HG02642 (cell line): ENCODE results near the gene WLS.

Source experiments
- ATAC-seq: cut with Tn5 transposase; IDR thresholded peaks from one replicate; pipeline ENCODE4 v1.9.1; 2021; ENCODE audit warnings: mild to moderate bottlenecking; ENCODE audit not compliant: unreplicated experiment, poor library complexity

Gene WLS

DNA sequence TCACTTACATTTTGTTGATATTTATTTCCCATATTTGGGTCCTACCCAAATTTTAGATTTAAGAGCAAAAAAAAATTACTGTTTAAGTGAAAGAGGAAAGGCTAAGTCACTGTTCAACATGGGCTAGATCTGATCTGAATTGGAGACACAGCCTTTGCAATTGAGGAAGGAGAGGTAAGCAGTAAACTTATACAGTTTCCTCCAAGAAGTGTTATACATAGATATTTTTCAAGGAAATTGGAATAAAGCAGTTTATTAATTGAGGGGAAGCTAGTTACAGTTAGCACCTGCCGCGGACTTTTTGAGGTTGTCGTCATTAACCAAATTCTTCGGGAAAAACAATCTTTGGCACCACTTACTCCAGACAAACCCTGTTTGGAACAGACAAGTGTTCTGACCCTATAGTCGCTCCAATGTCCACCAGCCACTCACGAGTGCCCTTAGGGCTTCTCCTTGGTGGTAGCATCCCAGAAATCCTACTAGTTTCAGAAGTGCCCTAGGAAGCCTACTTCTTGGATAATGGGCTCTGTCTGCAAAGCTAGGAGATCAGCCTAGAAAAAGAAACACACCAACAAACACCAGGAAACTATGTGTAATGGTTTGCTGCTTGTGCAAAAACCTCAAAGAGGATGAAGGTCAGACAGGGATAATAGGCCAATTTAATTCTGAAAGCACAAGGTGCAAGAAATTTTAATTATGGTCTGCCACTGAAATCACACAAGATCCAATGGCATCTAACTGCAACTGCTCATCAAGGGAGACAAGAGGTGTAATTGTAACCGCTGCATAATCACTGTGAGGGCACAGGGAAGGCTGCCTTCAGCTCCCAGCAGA, 2.5 kb downstream of the WLS start:
- no peak for ATAC-seq

DNA sequence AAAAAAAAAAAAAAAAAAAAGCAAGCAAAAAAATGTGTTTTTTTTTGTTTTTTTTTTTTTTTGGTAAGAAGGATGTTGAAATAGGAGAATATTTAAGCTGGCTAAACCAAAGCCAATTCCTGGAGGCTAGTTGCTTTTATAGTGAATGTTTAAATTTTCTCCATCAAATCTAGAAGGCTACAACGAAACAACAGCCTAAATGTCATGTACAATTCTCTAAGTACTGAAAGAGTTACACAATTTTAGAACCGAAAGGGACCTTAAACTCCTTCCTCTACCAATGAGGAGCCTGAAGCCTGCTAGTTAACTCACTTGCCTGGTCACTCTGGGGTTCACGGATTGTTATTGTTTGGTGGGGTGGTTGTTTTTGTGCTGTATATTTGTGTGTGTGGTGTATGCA, 3.5 kb downstream of the WLS start:
- ATAC-seq: no peak

GRCh38 chr1:68227598-68227997, 4.7 kb downstream of the WLS start:
- no peak for ATAC-seq

GRCh38 chr1:68225781-68226180, 6.5 kb downstream of the WLS start:
- no peak for ATAC-seq

GRCh38 chr1:68223687-68224086, 8.6 kb downstream of the WLS start:
- ATAC-seq: no peak

GRCh38 chr1:68221980-68222373, 10.3 kb downstream of the WLS start:
- ATAC-seq: no peak

- ATAC-seq: no peak
Measured at GRCh38 chr1:68221001-68221979, 11.0 kb downstream of the WLS start.

GRCh38 chr1:68220420-68220819, 11.9 kb downstream of the WLS start:
- no peak for ATAC-seq

DNA sequence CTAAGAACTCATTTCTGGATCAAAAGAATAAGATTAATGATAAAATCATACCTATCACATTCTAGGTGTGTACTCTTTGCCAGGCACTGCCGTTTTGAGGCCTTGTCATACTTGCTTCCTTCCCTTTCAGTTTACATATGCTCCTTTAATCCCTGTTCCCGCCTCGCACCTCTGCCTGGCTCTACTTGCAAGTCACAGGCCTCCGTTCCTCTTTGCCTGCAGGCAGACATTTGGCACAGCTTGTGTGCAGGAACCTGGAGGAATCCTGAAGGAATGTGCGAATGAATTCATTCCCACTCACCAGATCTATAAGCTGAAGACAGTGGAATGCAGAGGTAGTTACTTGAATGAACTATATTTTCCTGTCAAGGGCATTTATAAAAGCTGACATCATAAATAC, 13.8 kb downstream of the WLS start:
- ATAC-seq: no peak

DNA sequence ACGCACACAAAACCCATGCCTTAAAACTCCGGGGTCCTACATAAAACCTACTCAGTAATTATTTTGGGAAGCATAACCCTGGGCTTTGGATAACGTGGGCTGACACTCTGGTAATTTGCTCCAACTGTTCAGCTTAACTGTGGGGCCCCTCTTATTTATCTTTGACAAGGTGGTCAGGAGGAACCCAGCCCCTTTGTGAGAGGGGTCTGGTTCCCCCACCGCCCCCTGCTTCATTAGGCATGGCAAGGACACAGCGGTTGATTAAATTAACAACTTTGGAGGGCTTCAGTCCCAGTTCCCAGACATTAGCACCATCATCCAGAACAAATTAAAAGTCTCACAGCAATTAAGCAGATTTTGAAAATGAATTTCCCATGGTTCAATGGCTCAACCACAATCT, 14.7 kb downstream of the WLS start:
- no peak for ATAC-seq

- ATAC-seq: no peak
Measured at GRCh38 chr1:68217060-68217554, 15.2 kb downstream of the WLS start.

GRCh38 chr1:68216089-68216772, 16.1 kb downstream of the WLS start:
- ATAC-seq: no peak

DNA sequence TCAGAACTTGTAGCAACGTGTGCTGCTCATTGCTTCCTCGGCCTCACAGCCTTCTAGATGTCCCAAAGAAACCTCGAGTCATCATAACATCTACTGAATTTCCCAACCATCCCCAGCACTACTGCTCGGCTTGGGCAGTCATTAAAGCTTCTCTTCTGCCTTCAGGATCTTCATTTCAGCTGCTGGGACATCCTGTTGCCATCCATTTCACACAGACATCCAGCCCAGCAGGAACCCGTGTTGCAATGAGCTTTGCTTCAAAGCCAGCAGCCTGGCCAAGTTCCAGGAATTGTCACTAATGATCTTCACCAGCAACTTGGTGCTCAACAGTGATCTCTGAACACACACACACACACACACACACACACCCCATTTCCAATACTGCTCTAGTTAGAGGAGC, 18.5 kb downstream of the WLS start:
- no peak for ATAC-seq

GRCh38 chr1:68211761-68212380, 20.5 kb downstream of the WLS start:
- ATAC-seq: no peak

DNA sequence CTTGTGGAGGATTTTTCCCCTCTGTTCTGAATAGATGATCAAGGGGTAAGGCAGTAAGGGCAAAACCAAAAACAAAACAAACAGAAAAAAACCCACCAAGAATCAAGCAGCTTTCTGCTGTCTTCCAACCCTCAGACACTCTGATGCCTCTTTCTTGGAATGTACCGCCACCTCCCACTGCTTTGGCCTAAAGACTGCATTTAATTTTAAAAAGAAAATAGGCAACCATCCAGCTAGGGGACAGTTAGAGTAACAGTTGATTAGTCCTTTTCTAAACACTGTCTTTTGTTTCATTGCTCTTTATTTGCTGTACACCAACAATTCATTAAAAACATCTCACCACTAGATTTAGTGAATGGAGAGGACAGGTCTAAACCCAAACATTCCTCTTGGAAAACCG, 21.5 kb downstream of the WLS start:
- ATAC-seq: no peak

DNA sequence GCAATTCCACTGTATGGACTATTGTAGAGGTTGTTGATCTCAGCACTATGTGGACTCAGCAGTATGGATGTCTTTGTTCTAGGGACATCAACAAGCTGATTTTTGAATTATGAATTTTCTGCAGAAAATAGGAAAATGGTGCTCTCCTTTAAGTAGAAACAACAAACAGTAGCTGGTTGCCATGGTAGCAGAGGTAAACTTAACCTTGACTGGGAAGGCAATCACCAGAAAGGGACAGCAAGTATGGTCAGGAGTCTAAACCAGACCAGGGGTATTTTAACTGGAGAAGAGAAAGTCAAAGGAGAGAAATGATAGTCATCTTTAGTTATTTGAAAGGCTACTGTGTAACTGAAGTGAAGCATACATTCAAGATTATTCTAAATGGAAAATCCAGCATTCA, 22.3 kb downstream of the WLS start:
- ATAC-seq: no peak

DNA sequence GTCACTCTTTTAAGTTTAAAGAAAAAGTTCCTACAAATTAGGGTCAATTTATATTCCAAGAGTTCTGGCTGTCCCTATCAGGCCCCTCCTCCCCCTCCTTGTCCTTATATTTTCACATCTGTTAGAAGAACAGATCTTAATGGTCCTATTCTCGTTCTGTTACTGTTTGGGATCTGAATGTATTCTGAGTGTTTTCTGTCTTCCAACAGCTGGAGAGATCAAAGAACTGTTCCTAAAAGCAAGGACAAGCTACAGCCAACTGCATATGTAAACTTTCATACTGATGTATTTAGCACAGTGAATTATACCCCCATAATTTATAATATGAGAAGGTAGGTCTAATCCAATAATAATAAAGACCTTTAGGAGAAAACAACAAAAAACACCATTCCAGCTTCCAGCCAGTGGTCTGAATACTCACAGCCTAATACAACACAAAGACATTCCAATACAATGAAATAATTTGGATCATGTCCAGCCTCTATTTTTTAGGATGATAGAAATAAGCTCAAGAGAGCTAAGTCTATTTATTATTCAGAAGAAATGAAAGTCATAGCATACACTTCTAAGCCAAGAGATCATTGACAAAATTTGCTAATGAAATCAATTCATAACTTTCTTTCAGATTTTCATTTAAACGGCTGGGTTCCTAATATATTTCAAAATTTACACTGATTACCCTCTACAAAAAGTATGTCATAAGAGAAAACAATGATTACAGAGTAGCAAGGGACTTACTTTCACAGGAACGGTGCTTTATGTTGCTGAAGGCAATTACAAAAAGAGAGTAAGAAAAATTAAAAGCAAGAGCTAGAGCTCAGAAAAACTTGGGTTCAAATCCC, 25.3 kb downstream of the WLS start:
- ATAC-seq: no peak

DNA sequence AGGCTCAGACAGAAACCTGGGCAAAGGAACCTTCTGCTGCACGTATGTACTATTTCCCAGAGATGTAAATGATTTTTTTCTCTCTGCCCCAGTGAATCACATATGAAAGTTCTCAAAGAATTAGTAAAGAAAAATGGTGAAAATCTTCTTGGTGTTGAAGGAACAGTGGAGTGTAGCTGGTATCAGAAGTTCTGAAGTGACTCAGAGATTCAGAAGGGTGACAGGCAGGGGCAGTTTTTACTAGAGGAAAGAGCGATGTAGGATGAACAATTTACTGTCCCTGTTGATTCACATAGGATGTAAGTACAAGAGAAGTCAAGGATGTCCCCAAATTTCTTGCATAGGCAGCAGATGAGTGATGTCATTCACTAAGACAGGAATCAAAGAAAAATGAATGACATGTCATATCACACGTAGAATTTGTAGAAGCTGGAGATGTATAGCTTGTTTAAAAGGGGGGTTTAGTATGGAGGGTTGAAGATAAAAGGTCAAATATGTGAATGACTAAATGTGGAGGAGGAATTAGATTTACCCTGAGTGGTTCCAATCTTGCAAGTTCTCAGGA, 26.4 kb downstream of the WLS start:
- no peak for ATAC-seq
